Fibroblast of the aortic adventitia (primary cell): ENCODE measurements around the gene ENAH. TPM values are rescaled to one million over a fixed set of nuclear protein-coding genes. Genes with fewer than 3 reads are reported as not detected.
A peak's percentile ranks its signal among the peaks of the same experiment; 100 is the strongest.

Experiments used
- DNase-seq: peaks from one replicate; pipeline ENCODE4 v3.0.0-alpha.2; 2010; ENCODE audit warnings: low read depth
- H3K4me3 ChIP-seq: 2 replicates; pipeline ENCODE4 v1.5.1; 2011; ENCODE audit warnings: low read depth, mild to moderate bottlenecking, control low read depth, low read length, moderate library complexity
- CTCF ChIP-seq: IDR thresholded peaks from 2 replicates; pipeline ENCODE4 v1.5.1; 2011; ENCODE audit warnings: mild to moderate bottlenecking, low read length, control low read depth, inconsistent platforms; ENCODE audit not compliant: insufficient read depth
- total RNA-seq: library from RNA; depleted of rRNA; stranded (reverse); fragments of >200 nt; gene quantifications from 2 replicates; pipeline ENCODE4 v1.2.3, GENCODE V29; 2012; ENCODE audit warnings: low replicate concordance

The ENAH gene
- total RNA-seq, 1 donor, result 148 TPM

- DNase-seq, result no peak
- no peak overlapping the region for H3K4me3 ChIP-seq
- no peak for TF ChIP-seq CTCF
Observed at GRCh38 chr1:225677350-225678124, 24.6 kb upstream of the ENAH start.

GRCh38 chr1:225674381-225674780 lies 21.5 kb upstream of the ENAH start:
- TF ChIP-seq CTCF, result no peak
- H3K4me3 ChIP-seq, result no peak overlapping the region
- no peak for DNase-seq

DNA sequence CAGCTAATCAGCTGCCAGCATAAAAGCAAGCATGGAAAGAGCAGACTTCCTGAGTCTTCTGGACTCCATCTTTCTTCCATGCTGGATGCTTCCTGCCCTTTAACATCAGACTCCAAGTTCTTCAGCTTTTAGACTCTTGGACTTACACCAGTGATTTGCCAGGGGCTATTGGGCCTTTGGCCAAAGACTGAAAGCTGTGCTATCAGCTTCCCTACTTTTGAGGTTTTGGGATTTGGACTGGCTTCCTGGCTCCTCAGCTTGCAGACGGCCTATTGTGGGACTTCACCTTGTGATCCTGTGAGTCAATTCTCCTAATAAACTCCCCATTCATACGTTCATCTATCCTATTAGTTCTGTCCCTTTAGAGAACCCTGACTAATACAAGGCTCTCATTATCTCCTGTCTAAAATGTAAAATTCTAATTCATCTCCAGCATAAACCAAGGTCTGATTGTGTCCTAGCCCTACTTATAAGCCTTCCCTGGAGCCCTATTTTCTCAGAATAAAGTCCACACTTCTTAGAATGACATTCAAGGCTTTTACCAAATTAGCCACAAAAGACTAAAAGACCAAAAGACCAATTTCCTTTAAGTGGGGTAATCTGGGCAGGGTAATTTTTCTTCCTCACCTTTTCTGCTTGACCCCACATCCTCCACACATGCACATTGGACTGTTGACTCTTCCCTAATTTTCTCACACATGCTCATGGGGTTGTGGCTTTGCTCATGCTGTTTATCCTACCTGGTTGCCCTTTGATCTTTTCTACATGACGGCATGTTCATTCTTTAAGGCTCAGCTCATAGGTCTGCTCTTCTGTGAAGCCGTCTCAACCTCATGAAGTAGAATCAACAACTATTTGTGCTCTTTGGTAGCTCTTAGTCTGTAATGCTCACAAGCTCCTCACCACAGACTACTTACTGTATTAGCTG lies 18.1 kb upstream of the ENAH start:
- no peak overlapping the region for H3K4me3 ChIP-seq
- DNase-seq, result peak; percentile 88
- TF ChIP-seq CTCF, result no peak

DNA sequence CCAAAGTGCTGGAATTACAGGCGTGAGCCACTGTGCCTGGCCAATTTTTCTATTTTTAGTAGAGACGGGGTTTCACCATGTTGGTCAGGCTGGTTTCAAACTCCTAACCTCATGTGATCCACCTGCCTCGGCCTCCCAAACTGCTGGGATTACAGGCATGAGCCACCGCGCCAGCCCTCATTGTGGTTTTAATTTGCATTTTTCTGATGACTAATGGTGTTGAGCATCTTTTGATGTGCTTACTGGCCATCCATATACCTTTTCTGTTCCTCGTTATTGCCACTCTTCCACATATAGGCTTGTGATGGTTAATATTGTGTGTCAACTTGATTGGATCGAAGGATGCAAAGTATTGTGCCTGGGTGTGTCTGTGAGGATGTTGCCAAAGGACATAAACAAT lies 17.4 kb upstream of the ENAH start:
- TF ChIP-seq CTCF, result no peak
- no peak for DNase-seq
- H3K4me3 ChIP-seq, result no peak overlapping the region

- TF ChIP-seq CTCF, result no peak
- no peak for DNase-seq
- H3K4me3 ChIP-seq, result no peak overlapping the region
Observed at GRCh38 chr1:225668222-225668621, 15.3 kb upstream of the ENAH start.

GRCh38 chr1:225667362-225667761 lies 14.4 kb upstream of the ENAH start:
- H3K4me3 ChIP-seq, result no peak overlapping the region
- TF ChIP-seq CTCF, result no peak
- no peak for DNase-seq
